Measurements from ENCODE around the gene ARHGAP36. TPM values are rescaled to one million over a fixed set of nuclear protein-coding genes. Genes with fewer than 3 reads are reported as not detected.

The ARHGAP36 gene
- not detected in 2 replicates for total RNA-seq

GRCh38 chrX:131058136-131058868 is at the start of gene ARHGAP36:
Gene ARHGAP36, plus strand, starts transcription at chrX:131058346. Its CDS starts 23,320 bp downstream, at chrX:131081666.
- no peak for DNase-seq (ENCODE audit: insufficient read length, low spot score, missing footprints)
- H3K27me3 ChIP-seq (ENCODE audit: insufficient read depth, low read length): peaks cover 10% of the 10 kb centered on the region
- TF ChIP-seq CTCF (IDR thresholded peaks at IDR 0.05; ENCODE audit: extremely low read depth, low read depth, low read length): no peak

DNA sequence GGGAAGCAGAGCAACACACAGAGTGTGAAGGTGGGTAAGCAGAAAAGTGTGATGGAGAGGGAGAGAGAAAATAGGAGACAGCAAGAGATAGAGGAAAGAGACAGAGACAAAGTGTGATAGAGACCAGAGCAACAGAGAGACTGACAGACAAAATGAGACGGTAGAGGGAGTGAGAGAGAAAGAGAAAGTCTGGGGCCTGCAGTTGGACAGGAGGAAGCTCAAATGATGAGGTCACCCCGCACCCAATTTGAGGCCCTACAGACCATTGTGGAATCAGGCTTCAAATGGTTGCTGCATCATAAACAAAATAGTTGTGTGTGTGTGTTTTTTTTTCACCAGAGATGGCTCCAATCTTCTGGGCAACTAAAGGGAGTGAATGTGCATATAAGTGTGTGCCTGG is 48.0 kb upstream of the ARHGAP36 start:
- Histone ChIP-seq H3K79me2 (ENCODE audit: insufficient read depth, low read length) (no peaks in the 10 kb centered on the region), H3K36me3 (ENCODE audit: insufficient read depth, low read length) (no peaks in the 10 kb centered on the region), H3K4me3 (ENCODE audit: insufficient read depth, low read length) (no peak overlapping the region), H2AFZ (ENCODE audit: low read length) (no peak overlapping the region), H3K9me3 (ENCODE audit: low read depth, low read length) (no peaks in the 10 kb centered on the region), H3K4me1 (ENCODE audit: insufficient read depth, low read length) (no peaks in the 10 kb centered on the region), H3K27ac (ENCODE audit: low read depth, low read length) (no peak overlapping the region), H3K4me2 (ENCODE audit: insufficient read depth, low read length) (no peak overlapping the region), H3K27me3 (ENCODE audit: insufficient read depth, low read length) (no peaks in the 10 kb centered on the region), H4K20me1 (ENCODE audit: insufficient read depth, low read length) (no peaks in the 10 kb centered on the region)
- no peak for TF ChIP-seq CTCF (IDR thresholded peaks at IDR 0.05; ENCODE audit: extremely low read depth, low read depth, low read length)
- DNase-seq (ENCODE audit: insufficient read length, low spot score, missing footprints): no peak

More at GRCh38 chrX:131058136-131058868, at the start of gene ARHGAP36:
- no peak within 1 kb of the TSS for H3K27ac ChIP-seq (ENCODE audit: low read depth, low read length)
- H3K79me2 ChIP-seq (ENCODE audit: insufficient read depth, low read length): no peaks in the 10 kb centered on the region
- H4K20me1 ChIP-seq (ENCODE audit: insufficient read depth, low read length): no peaks in the 10 kb centered on the region
- H3K4me1 ChIP-seq (ENCODE audit: insufficient read depth, low read length): no peaks in the 10 kb centered on the region
- no peak within 1 kb of the TSS for H2AFZ ChIP-seq (ENCODE audit: low read length)
- no peak within 1 kb of the TSS for H3K4me3 ChIP-seq (ENCODE audit: insufficient read depth, low read length)
- H3K36me3 ChIP-seq (ENCODE audit: insufficient read depth, low read length): no peaks in the 10 kb centered on the region
- no peak within 1 kb of the TSS for H3K4me2 ChIP-seq (ENCODE audit: insufficient read depth, low read length)
- H3K9me3 ChIP-seq (ENCODE audit: low read depth, low read length): no peaks in the 10 kb centered on the region

GRCh38 chrX:131025336-131025735 is 32.8 kb upstream of the ARHGAP36 start:
- DNase-seq (ENCODE audit: insufficient read length, low spot score, missing footprints): no peak
- Histone ChIP-seq H3K79me2 (ENCODE audit: insufficient read depth, low read length) (no peaks in the 10 kb centered on the region), H3K27ac (ENCODE audit: low read depth, low read length) (no peak overlapping the region), H3K27me3 (ENCODE audit: insufficient read depth, low read length) (no peaks in the 10 kb centered on the region), H3K9me3 (ENCODE audit: low read depth, low read length) (no peaks in the 10 kb centered on the region), H2AFZ (ENCODE audit: low read length) (no peak overlapping the region), H3K4me1 (ENCODE audit: insufficient read depth, low read length) (no peaks in the 10 kb centered on the region), H4K20me1 (ENCODE audit: insufficient read depth, low read length) (no peaks in the 10 kb centered on the region), H3K36me3 (ENCODE audit: insufficient read depth, low read length) (no peaks in the 10 kb centered on the region), H3K4me2 (ENCODE audit: insufficient read depth, low read length) (no peak overlapping the region), H3K4me3 (ENCODE audit: insufficient read depth, low read length) (no peak overlapping the region)
- no peak for TF ChIP-seq CTCF (IDR thresholded peaks at IDR 0.05; ENCODE audit: extremely low read depth, low read depth, low read length)

- Histone ChIP-seq H4K20me1 (ENCODE audit: insufficient read depth, low read length) (no peaks in the 10 kb centered on the region), H3K27ac (ENCODE audit: low read depth, low read length) (no peak overlapping the region), H3K79me2 (ENCODE audit: insufficient read depth, low read length) (no peaks in the 10 kb centered on the region), H3K4me2 (ENCODE audit: insufficient read depth, low read length) (no peak overlapping the region), H3K27me3 (ENCODE audit: insufficient read depth, low read length) (no peaks in the 10 kb centered on the region), H3K4me1 (ENCODE audit: insufficient read depth, low read length) (no peaks in the 10 kb centered on the region), H3K4me3 (ENCODE audit: insufficient read depth, low read length) (no peak overlapping the region), H3K9me3 (ENCODE audit: low read depth, low read length) (no peaks in the 10 kb centered on the region), H3K36me3 (ENCODE audit: insufficient read depth, low read length) (no peaks in the 10 kb centered on the region), H2AFZ (ENCODE audit: low read length) (no peak overlapping the region)
- no peak for TF ChIP-seq CTCF (IDR thresholded peaks at IDR 0.05; ENCODE audit: extremely low read depth, low read depth, low read length)
- no peak for DNase-seq (ENCODE audit: insufficient read length, low spot score, missing footprints)
Measured at GRCh38 chrX:131032354-131033230, 25.6 kb upstream of the ARHGAP36 start.

All from osteoblast (primary cell).